Keratinocyte (primary cell): ENCODE data around the gene EXD2. TPM values are rescaled to one million over a fixed set of nuclear protein-coding genes. Genes with fewer than 3 reads are reported as not detected.

ENCODE experiments used
- DNase-seq: peaks from one replicate; pipeline ENCODE4 v3.0.0-alpha.2; 2011; ENCODE audit warnings: low read depth, missing footprints, low spot score
- FAIRE-seq: peaks from 2 replicates; lab custom pipeline; 2011; peaks lifted over from hg19 to GRCh38; lab: Jason Lieb, UNC
- H2AFZ ChIP-seq: 2 replicates; pipeline ENCODE4 v1.6.0; 2012; ENCODE audit warnings: low read length, control low read depth, inconsistent platforms; ENCODE audit not compliant: control insufficient read depth
- H3K27ac ChIP-seq: 2 replicates; pipeline ENCODE4 v1.5.1; 2011; ENCODE audit warnings: low read length; ENCODE audit not compliant: control insufficient read depth, insufficient read depth
- H3K27me3 ChIP-seq: 3 replicates; pipeline ENCODE4 v1.6.0; 2011; ENCODE audit warnings: low read length; ENCODE audit not compliant: control insufficient read depth, insufficient read depth; ENCODE audit errors: extremely low read depth
- H3K36me3 ChIP-seq, 2 experiments: 2 replicates in 1 of 2; 3 replicates in 1 of 2; pipeline ENCODE4 v1.5.1; 2011; ENCODE audit warnings: low read length in 2 of 2, mild to moderate bottlenecking in 1 of 2; ENCODE audit not compliant: control insufficient read depth in 2 of 2, insufficient read depth in 2 of 2; ENCODE audit errors: extremely low read depth in 1 of 2
- H3K4me1 ChIP-seq: 3 replicates; pipeline ENCODE4 v1.5.1; 2011; ENCODE audit warnings: low read length; ENCODE audit not compliant: control insufficient read depth, insufficient read depth; ENCODE audit errors: extremely low read depth
- H3K4me2 ChIP-seq: 3 replicates; pipeline ENCODE4 v1.6.0; 2011; ENCODE audit warnings: low read depth, low read length; ENCODE audit not compliant: control insufficient read depth, insufficient read depth; ENCODE audit errors: extremely low read depth
- H3K4me3 ChIP-seq, 3 experiments: fragments of 200-600 bp in 1 of 3; sonication (generic) in 1 of 3; 2 replicates in 2 of 3; 3 replicates in 1 of 3; pipeline ENCODE4 v1.5.1; 2011 to 2016; ENCODE audit warnings: low read length in 3 of 3, mild to moderate bottlenecking in 3 of 3, control low read depth in 2 of 3, inconsistent platforms in 1 of 3, low read depth in 1 of 3, mixed read lengths in 1 of 3, mixed run types in 1 of 3, moderate library complexity in 1 of 3; ENCODE audit not compliant: control insufficient read depth in 2 of 3, insufficient read depth in 2 of 3; ENCODE audit errors: extremely low read depth in 1 of 3
- H3K79me2 ChIP-seq: 2 replicates; pipeline ENCODE4 v1.6.0; 2012; ENCODE audit warnings: low read length; ENCODE audit not compliant: control insufficient read depth, insufficient read depth
- H3K9ac ChIP-seq: 3 replicates; pipeline ENCODE4 v1.6.0; 2011; ENCODE audit warnings: low read length; ENCODE audit not compliant: control insufficient read depth, insufficient read depth; ENCODE audit errors: extremely low read depth
- H3K9me1 ChIP-seq: 3 replicates; pipeline ENCODE4 v1.6.0; 2011; ENCODE audit warnings: low read length; ENCODE audit not compliant: control insufficient read depth, insufficient read depth; ENCODE audit errors: extremely low read depth
- H3K9me3 ChIP-seq: 2 replicates; pipeline ENCODE4 v1.5.1; 2012; ENCODE audit warnings: low read depth, low read length; ENCODE audit not compliant: control insufficient read depth
- H4K20me1 ChIP-seq: 3 replicates; pipeline ENCODE4 v1.6.0; 2011; ENCODE audit warnings: low read length; ENCODE audit not compliant: control insufficient read depth, insufficient read depth; ENCODE audit errors: extremely low read depth
- EZH2 ChIP-seq: IDR thresholded peaks from one replicate; pipeline ENCODE4 v1.6.1; 2012; ENCODE audit warnings: inconsistent platforms, mild to moderate bottlenecking, low read length, moderate library complexity
- dilution Hi-C: fragments of 300-500 bp; cut with MboI; formaldehyde crosslinking; loops from one replicate; pipeline ENCODE4 v1.7.0; 2020; ENCODE audit warnings: low sequenced_read_pairs; ENCODE audit not compliant: extremely low pct_ligation_motif_present
- polyA plus RNA-seq, 5 experiments: library from polyadenylated mRNA; depleted of rRNA in 3 of 5; stranded (reverse) in 3 of 5; stranded (forward) in 1 of 5; unstranded in 1 of 5; fragments of >200 nt; gene quantifications; 1 replicate in 1 of 5; 2 replicates in 3 of 5; 3 replicates in 1 of 5; pipeline versions ENCODE4 v1.2.1 to v1.2.3, GENCODE V29; 2011 to 2012; ENCODE audit warnings: missing spikeins in 2 of 5, low read depth in 1 of 5, low replicate concordance in 1 of 5
- TF ChIP-seq, protein P1 (sequence below), 3 experiments: IDR thresholded peaks in 1 of 3; conservative IDR thresholded peaks in 1 of 3; optimal IDR thresholded peaks in 1 of 3; 2 replicates in 2 of 3; 3 replicates in 1 of 3; pipeline versions ENCODE3 to v1.5.1; 2011; ENCODE audit warnings: low read length in 3 of 3, mild to moderate bottlenecking in 3 of 3, moderate library complexity in 2 of 3, control low read depth in 1 of 3, inconsistent platforms in 1 of 3; ENCODE audit not compliant: insufficient read depth in 2 of 3; ENCODE audit errors: extremely low read depth in 1 of 3

EXD2 gene
- polyA plus RNA-seq, 1 donor (not counting 4 experiments of a cell fraction or from before 2014, with no cell fraction given) = 22.7 TPM

DNA sequence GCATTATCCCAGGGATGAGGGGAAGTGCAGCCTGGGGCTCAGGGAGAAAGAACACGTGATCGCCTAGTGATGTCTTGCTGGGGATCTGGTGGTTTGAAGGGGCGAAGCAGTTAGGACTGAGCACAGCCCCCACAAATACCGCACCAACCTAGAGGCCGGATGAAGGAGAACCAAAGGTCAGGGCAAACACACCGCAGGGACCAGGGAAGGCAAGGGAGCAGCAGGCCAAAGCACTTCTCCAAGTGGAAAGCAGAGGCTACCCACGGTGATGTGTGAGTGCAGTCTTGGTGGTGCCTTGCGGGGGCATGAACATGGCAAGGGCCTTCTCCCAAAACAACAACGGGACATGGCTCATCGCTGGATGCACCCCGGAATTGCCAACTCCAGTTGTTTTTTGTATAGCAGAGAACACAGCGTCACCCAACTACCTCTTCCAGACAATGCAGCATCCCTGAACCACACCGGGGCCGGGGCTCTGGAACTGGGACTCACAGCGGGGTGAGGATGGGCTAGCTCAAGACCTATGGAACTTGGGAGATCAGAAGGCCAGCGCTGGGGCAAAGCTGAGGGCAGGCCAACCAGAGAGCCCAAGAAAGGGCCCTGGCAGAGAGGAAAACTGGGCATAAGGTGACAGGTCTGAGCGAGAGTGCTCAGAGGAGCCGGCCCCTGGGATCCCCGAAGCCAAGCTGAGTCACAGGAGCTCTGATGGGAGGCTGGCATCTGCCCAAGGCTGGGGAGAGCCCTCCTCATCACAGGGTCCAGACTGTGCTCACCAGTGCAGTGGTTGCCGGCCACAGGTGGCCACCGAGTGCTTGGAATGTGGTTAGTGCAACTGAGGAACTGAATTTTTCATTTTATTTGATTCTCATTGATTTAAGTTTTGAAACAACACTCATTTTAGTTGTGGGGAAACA is 79.8 kb downstream of the EXD2 start:
- no peak for FAIRE-seq

DNA sequence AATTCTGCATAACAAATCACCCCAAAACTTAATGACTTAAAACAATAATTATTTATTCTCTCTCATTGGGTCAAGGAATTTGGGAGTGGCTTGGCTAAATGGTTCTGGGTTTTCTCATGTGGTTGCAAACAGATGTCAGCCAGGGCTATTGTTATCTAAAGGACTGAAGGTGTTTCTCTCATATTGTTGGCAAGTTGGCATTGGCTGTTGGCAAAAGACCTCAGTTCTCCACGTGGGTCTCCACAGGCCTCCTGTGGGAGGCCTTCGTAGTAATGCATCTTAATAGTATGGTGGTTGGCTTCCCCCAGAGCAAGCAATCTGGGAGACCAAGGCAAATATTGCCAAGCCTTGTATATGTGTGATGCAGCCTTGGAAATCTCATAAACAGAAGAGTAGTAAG is 83.0 kb downstream of the EXD2 start:
- Histone ChIP-seq H3K4me3 (no peak overlapping the region), H3K9me1 (no peaks in the 10 kb centered on the region), H2AFZ (no peak overlapping the region), H3K4me1 (peaks cover under 1% of the 10 kb centered on the region), H3K4me2 (no peak overlapping the region), H3K9me3 (no peaks in the 10 kb centered on the region), H3K79me2 (no peaks in the 10 kb centered on the region), H3K36me3 (no peaks in the 10 kb centered on the region), H3K27ac (no peak overlapping the region), H3K9ac (no peak overlapping the region), H3K27me3 (peaks cover 8% of the 10 kb centered on the region), H4K20me1 (no peaks in the 10 kb centered on the region)
- no peak for DNase-seq
- dilution Hi-C loops = no loop called here
- no peak for FAIRE-seq
- TF ChIP-seq EZH2 = no peak
- TF ChIP-seq, protein P1, sequence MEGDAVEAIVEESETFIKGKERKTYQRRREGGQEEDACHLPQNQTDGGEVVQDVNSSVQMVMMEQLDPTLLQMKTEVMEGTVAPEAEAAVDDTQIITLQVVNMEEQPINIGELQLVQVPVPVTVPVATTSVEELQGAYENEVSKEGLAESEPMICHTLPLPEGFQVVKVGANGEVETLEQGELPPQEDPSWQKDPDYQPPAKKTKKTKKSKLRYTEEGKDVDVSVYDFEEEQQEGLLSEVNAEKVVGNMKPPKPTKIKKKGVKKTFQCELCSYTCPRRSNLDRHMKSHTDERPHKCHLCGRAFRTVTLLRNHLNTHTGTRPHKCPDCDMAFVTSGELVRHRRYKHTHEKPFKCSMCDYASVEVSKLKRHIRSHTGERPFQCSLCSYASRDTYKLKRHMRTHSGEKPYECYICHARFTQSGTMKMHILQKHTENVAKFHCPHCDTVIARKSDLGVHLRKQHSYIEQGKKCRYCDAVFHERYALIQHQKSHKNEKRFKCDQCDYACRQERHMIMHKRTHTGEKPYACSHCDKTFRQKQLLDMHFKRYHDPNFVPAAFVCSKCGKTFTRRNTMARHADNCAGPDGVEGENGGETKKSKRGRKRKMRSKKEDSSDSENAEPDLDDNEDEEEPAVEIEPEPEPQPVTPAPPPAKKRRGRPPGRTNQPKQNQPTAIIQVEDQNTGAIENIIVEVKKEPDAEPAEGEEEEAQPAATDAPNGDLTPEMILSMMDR (optimal IDR thresholded peaks at IDR 0.05 in 1 of 3, IDR thresholded peaks at IDR 0.05 in 1 of 3, conservative IDR thresholded peaks at IDR 0.05 in 1 of 3; ENCODE audit: extremely low read depth in 1 of 3, insufficient read depth in 2 of 3, low read length in 3 of 3) = no peak

More for the DNA sequence above, 79.8 kb downstream of the EXD2 start:
- Histone ChIP-seq H3K4me2 (no peak overlapping the region), H3K79me2 (no peaks in the 10 kb centered on the region), H3K9ac (no peak overlapping the region), H3K9me3 (no peaks in the 10 kb centered on the region), H3K9me1 (no peaks in the 10 kb centered on the region), H3K27me3 (peaks cover 7% of the 10 kb centered on the region), H3K27ac (no peak overlapping the region), H3K4me1 (peaks cover 12% of the 10 kb centered on the region), H4K20me1 (no peaks in the 10 kb centered on the region), H2AFZ (no peak overlapping the region), H3K36me3 (no peaks in the 10 kb centered on the region), H3K4me3 (no peak overlapping the region)
- no peak for TF ChIP-seq EZH2
- TF ChIP-seq, protein P1 (optimal IDR thresholded peaks at IDR 0.05 in 1 of 3, IDR thresholded peaks at IDR 0.05 in 1 of 3, conservative IDR thresholded peaks at IDR 0.05 in 1 of 3; ENCODE audit: extremely low read depth in 1 of 3, insufficient read depth in 2 of 3, low read length in 3 of 3) = no peak
- DNase-seq = no peak
- dilution Hi-C loops = no loop called here
